GM19324 (cell line): ENCODE data around the gene UBE2QL1.

ENCODE experiments used
- ATAC-seq: cut with Tn5 transposase; IDR thresholded peaks from one replicate; pipeline ENCODE4 v1.9.1; 2021; ENCODE audit warnings: mild to moderate bottlenecking, moderate library complexity; ENCODE audit not compliant: unreplicated experiment, low FRiP score

Gene UBE2QL1

GRCh38 chr5:6518298-6519057, 69.8 kb downstream of the UBE2QL1 start:
- ATAC-seq = no peak

- no peak for ATAC-seq
Measured at GRCh38 chr5:6520201-6520600, 71.5 kb downstream of the UBE2QL1 start.

GRCh38 chr5:6522331-6522730, 73.7 kb downstream of the UBE2QL1 start:
- ATAC-seq = no peak

- no peak for ATAC-seq
Measured at GRCh38 chr5:6522923-6523322, 74.3 kb downstream of the UBE2QL1 start.

- ATAC-seq = no peak
Measured at GRCh38 chr5:6525422-6525821, 76.8 kb downstream of the UBE2QL1 start.

GRCh38 chr5:6525910-6526309, 77.3 kb downstream of the UBE2QL1 start:
- no peak for ATAC-seq

- ATAC-seq = no peak
Measured at GRCh38 chr5:6527749-6528455, 79.2 kb downstream of the UBE2QL1 start.

GRCh38 chr5:6535594-6535993, 86.9 kb downstream of the UBE2QL1 start:
- ATAC-seq = no peak

GRCh38 chr5:6539060-6539459, 90.4 kb downstream of the UBE2QL1 start:
- ATAC-seq = no peak

GRCh38 chr5:6540111-6540827, 91.6 kb downstream of the UBE2QL1 start:
- no peak for ATAC-seq

- ATAC-seq = no peak
Measured at GRCh38 chr5:6541256-6542013, 92.8 kb downstream of the UBE2QL1 start.

GRCh38 chr5:6542421-6543345, 94.0 kb downstream of the UBE2QL1 start:
- ATAC-seq = no peak

- no peak for ATAC-seq
Measured at GRCh38 chr5:6543346-6543730, 94.7 kb downstream of the UBE2QL1 start.

- no peak for ATAC-seq
Measured at GRCh38 chr5:6543830-6544560, 95.3 kb downstream of the UBE2QL1 start.
